GM21515 (cell line): ENCODE results near the gene TTC7B.

Source experiments
- ATAC-seq: cut with Tn5 transposase; IDR thresholded peaks from one replicate; pipeline ENCODE4 v1.9.1; 2021; ENCODE audit not compliant: unreplicated experiment

TTC7B gene

GRCh38 chr14:90715993-90716392 lies 100.2 kb downstream of the TTC7B start:
- ATAC-seq, result no peak

GRCh38 chr14:90715495-90715894 lies 100.7 kb downstream of the TTC7B start:
- no peak for ATAC-seq

- ATAC-seq, result no peak
Observed at GRCh38 chr14:90714811-90715210, 101.4 kb downstream of the TTC7B start.

- ATAC-seq, result no peak
Observed at GRCh38 chr14:90704738-90705392, 111.4 kb downstream of the TTC7B start.

GRCh38 chr14:90703841-90704737 lies 112.1 kb downstream of the TTC7B start:
- ATAC-seq, result no peak

- ATAC-seq, result no peak
Observed at GRCh38 chr14:90700933-90701776, 115.1 kb downstream of the TTC7B start.

- ATAC-seq, result no peak
Observed at GRCh38 chr14:90699016-90699415, 117.2 kb downstream of the TTC7B start.

- ATAC-seq, result no peak
Observed at GRCh38 chr14:90698379-90698869, 117.8 kb downstream of the TTC7B start.

GRCh38 chr14:90697577-90698206 lies 118.5 kb downstream of the TTC7B start:
- ATAC-seq, result peak; percentile 84

GRCh38 chr14:90697132-90697531 lies 119.1 kb downstream of the TTC7B start:
- no peak for ATAC-seq

GRCh38 chr14:90696720-90697119 lies 119.5 kb downstream of the TTC7B start:
- ATAC-seq, result no peak

GRCh38 chr14:90695997-90696660 lies 120.1 kb downstream of the TTC7B start:
- no peak for ATAC-seq

GRCh38 chr14:90693413-90693812 lies 122.8 kb downstream of the TTC7B start:
- no peak for ATAC-seq

- no peak for ATAC-seq
Observed at GRCh38 chr14:90692826-90693225, 123.4 kb downstream of the TTC7B start.

GRCh38 chr14:90692061-90692460 lies 124.2 kb downstream of the TTC7B start:
- no peak for ATAC-seq

- no peak for ATAC-seq
Observed at GRCh38 chr14:90691627-90692026, 124.6 kb downstream of the TTC7B start.

GRCh38 chr14:90687680-90688079 lies 128.6 kb downstream of the TTC7B start:
- ATAC-seq, result no peak

GRCh38 chr14:90682615-90683014 lies 133.6 kb downstream of the TTC7B start:
- no peak for ATAC-seq

- ATAC-seq, result no peak
Observed at GRCh38 chr14:90681929-90682328, 134.3 kb downstream of the TTC7B start.

GRCh38 chr14:90678846-90679362 lies 137.3 kb downstream of the TTC7B start:
- ATAC-seq, result no peak
